Epithelial cell of esophagus (primary cell): Measurements from ENCODE around the gene FOXK1.
"Not testable (repeated sequence)": the region's sequence is repeated elsewhere in the genome, so short reads cannot be mapped to it uniquely, and the experiment has no call there.

Source experiments
- DNase-seq: peaks from one replicate; pipeline ENCODE4 v3.0.0; 2010; ENCODE audit warnings: low read depth
- H3K4me3 ChIP-seq: 2 replicates; pipeline ENCODE4 v1.5.1; 2011; ENCODE audit warnings: mild to moderate bottlenecking, low read length, control low read depth
- TF ChIP-seq, protein P1 (sequence below): IDR thresholded peaks from 2 replicates; pipeline ENCODE4 v1.5.1; 2011; ENCODE audit warnings: low read depth, mild to moderate bottlenecking, low read length, control low read depth, inconsistent platforms; ENCODE audit not compliant: insufficient read depth; ENCODE audit errors: missing control alignments

Gene FOXK1

DNA sequence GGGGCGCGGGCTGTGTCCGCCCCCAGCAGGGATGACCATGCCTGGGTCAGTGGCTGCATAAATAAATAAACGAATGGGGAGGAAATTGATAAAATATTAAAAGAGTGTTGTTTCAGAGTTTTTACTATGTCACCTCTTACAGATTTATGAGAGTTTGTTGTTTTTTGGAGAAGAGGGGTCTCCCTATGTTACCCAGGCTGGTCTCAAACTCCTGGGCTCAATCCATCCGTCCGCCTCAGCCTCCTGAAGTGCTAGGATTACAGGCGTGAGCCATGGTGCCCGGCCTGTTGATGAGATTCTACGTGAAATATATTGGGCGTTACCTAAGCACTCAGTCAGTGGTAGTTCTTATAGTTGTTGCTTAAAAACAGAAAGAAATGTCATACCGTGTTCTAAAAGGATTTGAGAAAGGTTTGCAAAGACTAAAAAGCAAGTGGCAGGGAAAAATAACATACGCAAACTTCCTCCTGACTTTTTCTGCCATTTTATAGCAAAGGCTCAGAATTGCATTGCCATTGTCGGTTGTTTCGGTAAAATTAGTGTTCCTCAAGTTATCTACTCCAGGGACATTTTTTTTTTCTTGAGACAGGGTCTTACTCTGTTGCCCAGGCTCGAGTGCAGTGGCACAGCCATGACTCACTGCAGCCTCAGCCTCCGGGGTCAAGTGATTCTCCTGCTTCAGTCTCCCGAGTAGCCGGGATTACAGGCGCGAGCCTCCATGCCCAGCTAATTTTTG lies 39.5 kb upstream of the FOXK1 start:
- peak overlapping the region; percentile 89 for H3K4me3 ChIP-seq
- DNase-seq, result no peak
- TF ChIP-seq, protein P1, sequence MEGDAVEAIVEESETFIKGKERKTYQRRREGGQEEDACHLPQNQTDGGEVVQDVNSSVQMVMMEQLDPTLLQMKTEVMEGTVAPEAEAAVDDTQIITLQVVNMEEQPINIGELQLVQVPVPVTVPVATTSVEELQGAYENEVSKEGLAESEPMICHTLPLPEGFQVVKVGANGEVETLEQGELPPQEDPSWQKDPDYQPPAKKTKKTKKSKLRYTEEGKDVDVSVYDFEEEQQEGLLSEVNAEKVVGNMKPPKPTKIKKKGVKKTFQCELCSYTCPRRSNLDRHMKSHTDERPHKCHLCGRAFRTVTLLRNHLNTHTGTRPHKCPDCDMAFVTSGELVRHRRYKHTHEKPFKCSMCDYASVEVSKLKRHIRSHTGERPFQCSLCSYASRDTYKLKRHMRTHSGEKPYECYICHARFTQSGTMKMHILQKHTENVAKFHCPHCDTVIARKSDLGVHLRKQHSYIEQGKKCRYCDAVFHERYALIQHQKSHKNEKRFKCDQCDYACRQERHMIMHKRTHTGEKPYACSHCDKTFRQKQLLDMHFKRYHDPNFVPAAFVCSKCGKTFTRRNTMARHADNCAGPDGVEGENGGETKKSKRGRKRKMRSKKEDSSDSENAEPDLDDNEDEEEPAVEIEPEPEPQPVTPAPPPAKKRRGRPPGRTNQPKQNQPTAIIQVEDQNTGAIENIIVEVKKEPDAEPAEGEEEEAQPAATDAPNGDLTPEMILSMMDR, result no peak

DNA sequence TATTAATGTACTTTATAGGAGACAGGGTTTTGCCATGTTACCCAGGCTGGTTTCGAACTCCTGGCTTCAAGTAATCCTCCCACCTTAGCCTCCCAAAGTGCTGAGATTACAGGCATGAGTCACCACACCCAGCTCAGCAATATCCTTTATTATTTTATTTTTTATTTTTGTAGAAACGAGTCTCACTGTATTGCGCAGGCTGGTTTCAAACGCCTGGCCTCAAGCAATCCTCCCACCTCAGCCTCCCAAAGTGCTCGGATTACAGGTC lies 39.0 kb upstream of the FOXK1 start:
- H3K4me3 ChIP-seq, DNase-seq: not testable (repeated sequence)

DNA sequence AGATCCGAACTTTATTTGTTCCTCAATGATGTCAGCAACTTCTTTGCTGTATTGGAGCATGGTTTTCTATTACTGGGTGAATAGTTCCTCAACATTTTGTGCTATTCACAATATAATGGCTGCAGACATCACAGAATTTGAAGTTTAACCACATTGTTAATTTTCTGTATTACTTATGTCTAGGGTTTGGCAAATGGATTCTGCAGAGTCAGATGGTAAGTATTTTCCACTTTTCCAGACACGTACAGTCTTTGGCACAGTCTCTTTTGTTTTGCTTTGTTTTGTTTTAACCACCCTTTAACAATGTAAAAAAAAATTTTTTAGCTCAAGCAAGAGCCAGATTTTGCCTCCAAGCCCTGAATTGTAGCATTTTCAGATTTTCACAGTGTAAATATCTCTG lies 36.8 kb upstream of the FOXK1 start:
- TF ChIP-seq, protein P1, result no peak
- no peak for DNase-seq
- no peak overlapping the region for H3K4me3 ChIP-seq

DNA sequence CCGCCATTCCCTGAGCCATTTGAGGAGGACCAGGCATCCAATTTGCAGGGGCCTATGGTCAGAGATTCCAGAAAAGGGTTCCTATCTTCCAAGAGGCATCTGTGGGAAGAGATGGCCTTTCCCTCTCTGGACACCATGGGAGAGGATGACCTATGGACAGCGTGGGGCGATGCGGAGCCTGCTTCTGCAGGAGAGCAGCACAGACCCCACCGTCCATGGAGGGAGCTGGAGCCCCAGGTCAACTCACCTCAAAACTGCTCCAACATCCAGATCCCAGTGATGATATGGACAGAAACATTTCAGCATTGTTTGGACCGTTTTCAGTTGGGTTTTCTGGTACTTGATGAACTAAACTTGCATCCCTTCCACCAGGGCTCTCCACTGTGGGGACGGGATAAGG lies 34.0 kb upstream of the FOXK1 start:
- H3K4me3 ChIP-seq, result no peak overlapping the region
- TF ChIP-seq, protein P1, result no peak
- DNase-seq, result no peak

DNA sequence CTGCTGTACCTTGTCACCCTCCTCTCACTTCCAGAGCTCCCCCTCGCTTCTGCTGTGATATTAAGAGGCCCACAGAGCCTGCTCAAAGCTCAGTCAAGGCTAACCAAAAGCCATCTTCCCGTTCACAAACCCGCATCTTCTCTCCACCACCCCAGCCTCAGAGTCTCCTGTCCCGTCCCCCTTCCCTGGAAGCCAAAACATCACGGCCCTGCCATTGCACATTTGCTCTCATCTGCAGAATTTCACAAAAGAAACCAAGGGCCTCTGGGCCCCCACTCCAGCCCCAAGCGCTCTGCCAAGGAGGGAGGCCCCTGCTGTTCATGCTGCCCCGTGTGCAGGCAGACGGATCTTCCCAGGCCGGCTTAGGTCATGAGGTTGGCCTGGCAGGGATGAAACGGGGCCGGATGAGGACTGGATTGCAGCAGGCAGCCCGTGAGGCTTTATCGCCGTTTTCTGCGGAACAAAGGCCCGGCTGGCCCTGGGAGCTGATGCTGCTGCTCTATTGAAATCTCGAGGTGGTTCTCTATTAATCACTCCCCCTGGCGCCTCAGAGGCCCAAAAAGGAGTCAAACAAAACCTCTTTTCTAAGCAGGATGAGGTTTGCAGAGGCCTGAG lies 31.6 kb upstream of the FOXK1 start:
- TF ChIP-seq, protein P1, result no peak
- H3K4me3 ChIP-seq, result no peak overlapping the region
- DNase-seq, result no peak

DNA sequence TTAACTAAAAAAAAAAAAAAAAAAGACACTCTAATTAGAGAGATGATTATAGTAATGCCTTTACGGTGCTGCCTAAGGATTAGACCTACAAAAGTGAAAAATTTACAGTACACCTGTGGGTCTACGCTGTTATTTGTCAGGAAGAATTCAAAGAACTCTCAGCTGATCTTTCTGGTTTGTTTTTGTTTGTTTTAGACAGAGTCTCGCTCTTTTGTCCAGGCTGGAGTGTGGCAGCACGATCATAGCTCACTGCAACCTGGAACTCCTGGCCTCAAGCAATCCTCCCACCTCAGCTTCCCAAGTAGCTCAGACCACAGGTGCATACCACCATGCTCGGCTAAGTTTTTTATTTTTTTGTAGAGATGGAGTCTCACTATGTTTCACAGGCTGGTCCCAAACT lies 28.3 kb upstream of the FOXK1 start:
- TF ChIP-seq, protein P1, result no peak
- H3K4me3 ChIP-seq, result no peak overlapping the region
- no peak for DNase-seq

- TF ChIP-seq, protein P1, result no peak
Measured at GRCh38 chr7:4655311-4655710, 26.8 kb upstream of the FOXK1 start.

More at GRCh38 chr7:4655311-4655710, 26.8 kb upstream of the FOXK1 start:
- H3K4me3 ChIP-seq, result no peak overlapping the region
- peak; percentile 92 for DNase-seq
